Measurements from ENCODE around the gene SNRNP35. TPM values are rescaled to one million over a fixed set of nuclear protein-coding genes. Genes with fewer than 3 reads are reported as not detected.

Gene SNRNP35
- total and polyA plus RNA-seq, 2 of the 8 experiments (the other 6 are each of a cell fraction or from before 2014, with no cell fraction given): 8.0 to 16.9 TPM

DNA sequence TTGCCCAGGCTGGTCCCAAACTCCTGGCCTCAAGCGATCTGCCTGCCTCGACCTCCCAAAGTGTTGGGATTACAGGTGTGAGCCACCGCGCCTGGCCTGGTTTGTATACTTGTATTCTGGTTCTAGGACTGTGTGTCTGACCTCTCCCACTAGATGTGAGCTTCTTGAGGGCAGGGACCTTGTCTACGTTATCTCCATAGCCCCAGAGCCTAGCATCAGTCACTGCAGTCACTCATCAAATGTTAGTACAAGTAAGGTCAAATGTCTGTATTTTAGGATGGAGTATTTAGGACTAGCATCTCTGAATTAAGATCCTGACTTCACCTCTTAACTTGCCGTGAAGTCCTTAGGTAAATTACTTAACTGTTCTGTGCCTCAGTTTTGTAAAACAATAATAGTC is 24.3 kb upstream of the SNRNP35 start:
- POLR2A ChIA-PET (ENCODE audit: partially characterized antibody): interaction anchor here (0.5 to 1.1 kb wide), 3 partner anchors 50 to 177 kb away, joined by 3 read pairs; partner anchors contain the start of genes DDX55 and KMT5A
- Histone ChIP-seq H3K4me2 (ENCODE audit: insufficient read depth in 1 of 2, low read depth in 2 of 2, low read length in 2 of 2) (no peak overlapping the region), H3K79me1 (ENCODE audit: low read depth, low read length) (no peaks in the 10 kb centered on the region), H3K18ac (ENCODE audit: extremely low read depth, low read length) (no peak overlapping the region), H4K91ac (replicated peaks; ENCODE audit: insufficient read length, low read length) (no peak overlapping the region), H3K27me3 (replicated peaks in 1 of 4; ENCODE audit: control insufficient read depth in 3 of 4, extremely low read depth in 1 of 4, insufficient read depth in 3 of 4, low read length in 3 of 4) (peaks cover 0 to 24% (median 16%) of the 10 kb centered on the region in 4 experiments; a peak in 5 of 7 replicates), H3K27ac (ENCODE audit: low read depth, low read length) (no peak overlapping the region), H3K14ac (ENCODE audit: insufficient read length) (no peak overlapping the region), H3K79me2 (ENCODE audit: control insufficient read depth in 1 of 2, insufficient read depth in 2 of 2, low read length in 2 of 2) (no peaks in the 10 kb centered on the region), H2BK15ac (ENCODE audit: low read length) (no peak overlapping the region), H2BK120ac (replicated peaks; ENCODE audit: low read depth, low read length) (no peak overlapping the region), H3K23ac (ENCODE audit: insufficient read length) (no peak overlapping the region), H3K4me1 (replicated peaks in 1 of 4; ENCODE audit: control insufficient read depth in 3 of 4, insufficient read depth in 4 of 4, low read length in 3 of 4) (peaks cover 0 to 3% (median 0%) of the 10 kb centered on the region in 4 experiments; a peak in 1 of 7 replicates), H3K9me3 (ENCODE audit: insufficient read depth in 2 of 2, low read depth in 1 of 2, low read length in 1 of 2) (no peaks in the 10 kb centered on the region), H3K23me2 (ENCODE audit: low read depth, low read length) (peaks cover 6% of the 10 kb centered on the region; the same call in 1 of the 2 replicates), H4K20me1 (replicated peaks in 1 of 2; ENCODE audit: control insufficient read depth in 1 of 2, insufficient read depth in 2 of 2, low read length in 2 of 2) (peaks cover 0 to 3% of the 10 kb centered on the region in 2 experiments), H4K8ac (ENCODE audit: extremely low read depth, insufficient read depth, low read length) (no peak overlapping the region), H2BK5ac (ENCODE audit: low read depth, low read length) (no peak overlapping the region), H3K4me3 (ENCODE audit: extremely low read depth in 1 of 4, insufficient read depth in 2 of 4, low read depth in 3 of 4, low read length in 4 of 4) (no peak overlapping the region), H3K9ac (replicated peaks in 1 of 4; ENCODE audit: extremely low read depth in 1 of 4, low read depth in 3 of 4, low read length in 3 of 4) (no peak overlapping the region), H3K56ac (replicated peaks; ENCODE audit: insufficient read length, low read depth, low read length) (no peak overlapping the region), H2AK5ac (ENCODE audit: low read depth, low read length) (no peak overlapping the region), H2AFZ (ENCODE audit: low read length) (no peak overlapping the region), H4K5ac (ENCODE audit: insufficient read length, low read depth, low read length) (no peak overlapping the region), H3K4ac (replicated peaks; ENCODE audit: insufficient read length, low read depth, low read length) (no peak overlapping the region), H2BK12ac (ENCODE audit: low read depth, low read length) (no peak overlapping the region), H2BK20ac (ENCODE audit: low read length) (no peak overlapping the region), H3K36me3 (ENCODE audit: control insufficient read depth in 2 of 4, insufficient read depth in 4 of 4, low read length in 3 of 4) (no peaks in the 10 kb centered on the region)
- CTCF ChIA-PET (ENCODE audit: partially characterized antibody): interaction anchor here (0.9 to 1.1 kb wide), 2 partner anchors 48 to 140 kb away, joined by 3 to 5 read pairs; no protein-coding TSS in a partner anchor
- FAIRE-seq (no peak), DNase-seq (ENCODE audit: low read depth in 1 of 2, low spot score in 2 of 2) (no peak)
- 85% methylated on average over 6 of the region's 6 CpGs; no CpG with 5 or more reads in 1 of the 2 experiments for WGBS, 2 experiments (ENCODE audit: extremely low coverage in 1 of 2, insufficient coverage in 1 of 2, insufficient read length in 1 of 2, insufficient replicate concordance in 2 of 2, low coverage in 1 of 2, low lambda C conversion rate in 2 of 2, missing lambda C conversion rate in 1 of 2)
- TF ChIP-seq YY1 (IDR thresholded peaks at IDR 0.05; ENCODE audit: low read depth, low read length) (no peak), KDM4A (IDR thresholded peaks at IDR 0.05; ENCODE audit: low read depth, low read length, severe bottlenecking) (no peak), SUZ12 (IDR thresholded peaks at IDR 0.05; ENCODE audit: low read length) (no peak), CREB1 (IDR thresholded peaks at IDR 0.05) (no peak), CEBPB (IDR thresholded peaks at IDR 0.05; ENCODE audit: low read depth, low read length) (no peak), SAP30 (IDR thresholded peaks at IDR 0.05; ENCODE audit: insufficient read depth, insufficient replicate concordance, low read length) (no peak), GABPA (IDR thresholded peaks at IDR 0.05; ENCODE audit: borderline replicate concordance, insufficient read depth, low read length) (no peak), TBP (IDR thresholded peaks at IDR 0.05; ENCODE audit: low read depth, low read length) (no peak), EGR1 (IDR thresholded peaks at IDR 0.05; ENCODE audit: borderline replicate concordance, low read depth, low read length) (no peak)
- TF ChIP-seq, protein P1, sequence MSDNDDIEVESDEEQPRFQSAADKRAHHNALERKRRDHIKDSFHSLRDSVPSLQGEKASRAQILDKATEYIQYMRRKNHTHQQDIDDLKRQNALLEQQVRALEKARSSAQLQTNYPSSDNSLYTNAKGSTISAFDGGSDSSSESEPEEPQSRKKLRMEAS (IDR thresholded peaks at IDR 0.05): no peak
- TF ChIP-seq, protein P2, sequence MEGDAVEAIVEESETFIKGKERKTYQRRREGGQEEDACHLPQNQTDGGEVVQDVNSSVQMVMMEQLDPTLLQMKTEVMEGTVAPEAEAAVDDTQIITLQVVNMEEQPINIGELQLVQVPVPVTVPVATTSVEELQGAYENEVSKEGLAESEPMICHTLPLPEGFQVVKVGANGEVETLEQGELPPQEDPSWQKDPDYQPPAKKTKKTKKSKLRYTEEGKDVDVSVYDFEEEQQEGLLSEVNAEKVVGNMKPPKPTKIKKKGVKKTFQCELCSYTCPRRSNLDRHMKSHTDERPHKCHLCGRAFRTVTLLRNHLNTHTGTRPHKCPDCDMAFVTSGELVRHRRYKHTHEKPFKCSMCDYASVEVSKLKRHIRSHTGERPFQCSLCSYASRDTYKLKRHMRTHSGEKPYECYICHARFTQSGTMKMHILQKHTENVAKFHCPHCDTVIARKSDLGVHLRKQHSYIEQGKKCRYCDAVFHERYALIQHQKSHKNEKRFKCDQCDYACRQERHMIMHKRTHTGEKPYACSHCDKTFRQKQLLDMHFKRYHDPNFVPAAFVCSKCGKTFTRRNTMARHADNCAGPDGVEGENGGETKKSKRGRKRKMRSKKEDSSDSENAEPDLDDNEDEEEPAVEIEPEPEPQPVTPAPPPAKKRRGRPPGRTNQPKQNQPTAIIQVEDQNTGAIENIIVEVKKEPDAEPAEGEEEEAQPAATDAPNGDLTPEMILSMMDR (IDR thresholded peaks at IDR 0.05; ENCODE audit: control extremely low read depth in 1 of 3, insufficient read depth in 1 of 3, low read depth in 1 of 3, low read length in 3 of 3): no peak

Measured in H1 (cell line).